Liver (tissue), 3 donors: ENCODE data around the gene PCAT6.

ENCODE experiments used
- CTCF ChIP-seq: fragments of 150-350 bp; IDR thresholded peaks from 2 replicates; pipeline ENCODE4 v1.5.1; 2017; ENCODE audit warnings: improper control_type of control experiment, low read depth, low read length; ENCODE audit not compliant: missing input control
- EGR1 ChIP-seq, 2 donors: IDR thresholded peaks; 2 replicates each; pipeline ENCODE4 v1.6.1; 2016 to 2018; ENCODE audit warnings: antibody characterized with exemption in 2 of 2, low read depth in 2 of 2
- FOXA1 ChIP-seq: IDR thresholded peaks from 2 replicates; pipeline ENCODE4 v1.6.1; 2016; ENCODE audit warnings: antibody characterized with exemption
- MAX ChIP-seq: IDR thresholded peaks from 2 replicates; pipeline ENCODE4 v1.6.1; 2016; ENCODE audit warnings: antibody characterized with exemption
- NR2F2 ChIP-seq: IDR thresholded peaks from 2 replicates; pipeline ENCODE4 v1.6.1; 2016; ENCODE audit warnings: antibody characterized with exemption
- RXRA ChIP-seq, 2 donors: IDR thresholded peaks; 2 replicates each; pipeline ENCODE4 v1.6.1; 2017 to 2018; ENCODE audit warnings: antibody characterized with exemption in 2 of 2, mild to moderate bottlenecking in 1 of 2
- TAF1 ChIP-seq: conservative IDR thresholded peaks from 2 replicates; pipeline ENCODE4 v1.6.1; 2016; ENCODE audit warnings: antibody characterized with exemption, mild to moderate bottlenecking
- YY1 ChIP-seq: IDR thresholded peaks from 2 replicates; pipeline ENCODE4 v1.6.1; 2016; ENCODE audit warnings: antibody characterized with exemption, mild to moderate bottlenecking
- ZBTB33 ChIP-seq: IDR thresholded peaks from 2 replicates; pipeline ENCODE4 v1.6.1; 2016; ENCODE audit warnings: antibody characterized with exemption
- donor health status: healthy.
- donor health status: healthy.

GRCh38 chr1:202850593-202851362 lies 40.0 kb downstream of the PCAT6 start:
- no peak for TF ChIP-seq TAF1
- no peak for TF ChIP-seq EGR1 (IDR thresholded peaks at IDR 0.05; ENCODE audit: low read depth in 2 of 2)
- no peak for TF ChIP-seq CTCF
- TF ChIP-seq YY1: no peak
- TF ChIP-seq ZBTB33: no peak
- no peak for TF ChIP-seq RXRA (IDR thresholded peaks at IDR 0.05)
- TF ChIP-seq FOXA1: no peak
- no peak for TF ChIP-seq MAX
- TF ChIP-seq NR2F2: no peak
